OCI-LY7 (cell line): ENCODE measurements around the gene TMPRSS4. TPM values are rescaled to one million over a fixed set of nuclear protein-coding genes. Genes with fewer than 3 reads are reported as not detected.

Experiments used
- BruUV-seq: library from RNA; stranded (reverse); fragments of 400-500 nt; replicated peaks from 2 replicates; lab custom pipeline; 2021; lab: Mats Ljungman, UMichigan
- CTCF ChIA-PET: fragments of 300-600 bp; sonication (Branson Sonifier 250); formaldehyde crosslinking; loops from one replicate; lab custom pipeline; 2022; ENCODE audit warnings: antibody characterized with exemption; ENCODE audit not compliant: unreplicated experiment; lab: Charles Lee
- POLR2A ChIA-PET: fragments of 300-600 bp; sonication (Branson Sonifier 250); formaldehyde crosslinking; loops from one replicate; lab custom pipeline; 2022; ENCODE audit warnings: antibody characterized with exemption; lab: Charles Lee
- DNase-seq: peaks from one replicate; pipeline ENCODE4 v3.0.0-alpha.2; 2015; ENCODE audit warnings: low spot score
- H2AFZ ChIP-seq: fragments of 200-600 bp; sonication (generic), shearing (Covaris generic); 2 replicates; pipeline ENCODE4 v1.6.1; 2014; ENCODE audit warnings: mild to moderate bottlenecking, antibody characterized with exemption, low read length, moderate library complexity
- H3K27ac ChIP-seq: fragments of 200-600 bp; sonication (generic); 2 replicates; pipeline ENCODE4 v1.5.1; 2014; ENCODE audit warnings: mixed run types, low read depth, mild to moderate bottlenecking, moderate library complexity, low read length, inconsistent platforms; ENCODE audit not compliant: poor library complexity, severe bottlenecking
- H3K36me3 ChIP-seq: fragments of 200-600 bp; sonication (generic); 2 replicates; pipeline ENCODE4 v1.6.1; 2014; ENCODE audit warnings: mild to moderate bottlenecking, antibody characterized with exemption, low read length, moderate library complexity, mixed read lengths; ENCODE audit not compliant: insufficient read depth
- H3K4me1 ChIP-seq: fragments of 200-600 bp; sonication (generic); 2 replicates; pipeline ENCODE4 v1.5.1; 2014; ENCODE audit warnings: mild to moderate bottlenecking, low read length; ENCODE audit not compliant: insufficient read depth, poor library complexity, severe bottlenecking
- H3K4me2 ChIP-seq: fragments of 200-600 bp; sonication (generic); 2 replicates; pipeline ENCODE4 v1.6.1; 2014; ENCODE audit warnings: mild to moderate bottlenecking, low read length
- H3K4me3 ChIP-seq: fragments of 200-600 bp; sonication (generic); 2 replicates; pipeline ENCODE4 v1.5.1; 2014; ENCODE audit warnings: mild to moderate bottlenecking, low read depth, low read length; ENCODE audit not compliant: poor library complexity, severe bottlenecking
- H3K79me2 ChIP-seq: fragments of 200-600 bp; sonication (generic); 2 replicates; pipeline ENCODE4 v1.6.1; 2016; ENCODE audit warnings: low read depth, mild to moderate bottlenecking, low read length, moderate library complexity, mixed read lengths; ENCODE audit not compliant: insufficient read depth
- H3K9me2 ChIP-seq: fragments of 200-600 bp; sonication (generic); 2 replicates; pipeline ENCODE4 v1.6.1; 2016; ENCODE audit warnings: mild to moderate bottlenecking, low read length, mixed read lengths; ENCODE audit not compliant: insufficient read depth
- H3K9me3 ChIP-seq: fragments of 200-600 bp; sonication (generic); 2 replicates; pipeline ENCODE4 v1.6.1; 2014; ENCODE audit warnings: mild to moderate bottlenecking, mixed run types, low read length, mixed read lengths
- H4K20me1 ChIP-seq: fragments of 200-600 bp; sonication (generic); 2 replicates; pipeline ENCODE4 v1.6.1; 2014; ENCODE audit warnings: mild to moderate bottlenecking, antibody characterized with exemption, low read length, moderate library complexity, mixed read lengths; ENCODE audit not compliant: insufficient read depth
- CTCF ChIP-seq: fragments of 200-600 bp; sonication (generic); conservative IDR thresholded peaks from 2 replicates; pipeline ENCODE4 v1.5.1; 2014; ENCODE audit warnings: mild to moderate bottlenecking, antibody characterized with exemption, low read length, moderate library complexity, mixed read lengths
- EZH2phosphoT487 ChIP-seq: fragments of 200-600 bp; sonication (generic); IDR thresholded peaks from 2 replicates; pipeline ENCODE4 v1.6.1; 2018; ENCODE audit warnings: low read depth, borderline replicate concordance, mild to moderate bottlenecking, mixed run types, antibody characterized with exemption, low read length, moderate library complexity, mixed read lengths
- intact Hi-C: fragments of 100-400 bp; cut with micrococcal nuclease; formaldehyde crosslinking; loops from one replicate; pipeline ENCODE4 v1.10.0; 2022; ENCODE audit not compliant: unreplicated experiment
- total RNA-seq, 2 experiments: library from RNA; depleted of rRNA in 1 of 2; stranded (reverse); fragments of >200 nt in 1 of 2; shearing (Covaris generic) in 1 of 2; gene quantifications; 2 replicates each; pipeline ENCODE4 v1.2.3, GENCODE V29; 2014 to 2022

TMPRSS4 gene
- total RNA-seq, 2 experiments from 2014 or later = 0.03 TPM; not detected in 1

- no peak overlapping the region for H3K27ac ChIP-seq
- H3K79me2 ChIP-seq = no peaks in the 10 kb centered on the region
- intact Hi-C loops = no loop called here
- CTCF ChIA-PET = no interaction called here
- no TSS peak for BruUV-seq
- H3K36me3 ChIP-seq = no peaks in the 10 kb centered on the region
- no peak overlapping the region for H3K4me2 ChIP-seq
- H3K4me1 ChIP-seq = no peaks in the 10 kb centered on the region
- H3K9me2 ChIP-seq = no peaks in the 10 kb centered on the region
- no peak overlapping the region for H2AFZ ChIP-seq
- no peaks in the 10 kb centered on the region for H3K9me3 ChIP-seq
- POLR2A ChIA-PET = no interaction called here
- no peak for DNase-seq
- no peak overlapping the region for H3K4me3 ChIP-seq
- TF ChIP-seq EZH2phosphoT487 (no peak), CTCF (no peak)
- no peaks in the 10 kb centered on the region for H4K20me1 ChIP-seq
Measured at GRCh38 chr11:118124929-118125535, 48.2 kb downstream of the TMPRSS4 start.

- Histone ChIP-seq H3K4me3 (no peak overlapping the region), H3K9me2 (no peaks in the 10 kb centered on the region), H3K4me1 (no peaks in the 10 kb centered on the region), H3K27ac (no peak overlapping the region), H3K79me2 (no peaks in the 10 kb centered on the region), H3K9me3 (no peaks in the 10 kb centered on the region), H3K36me3 (no peaks in the 10 kb centered on the region), H2AFZ (0 out of 2 replicates have a peak overlapping the region, but pooled peaks have one; percentile 17), H3K4me2 (no peak overlapping the region), H4K20me1 (no peaks in the 10 kb centered on the region)
- no TSS peak for BruUV-seq
- CTCF ChIA-PET = interaction anchor here (0.5 to 0.6 kb wide), 2 partner anchors 90 to 1669 kb away, joined by 3 to 7 read pairs; no protein-coding TSS in a partner anchor
- no peak for DNase-seq
- POLR2A ChIA-PET = no interaction called here
- no peak for TF ChIP-seq CTCF
- TF ChIP-seq EZH2phosphoT487 = no peak
- intact Hi-C loops = no loop called here
Measured at GRCh38 chr11:118126082-118126838, 49.4 kb downstream of the TMPRSS4 start.

- ChIA-PET POLR2A (no interaction called here), CTCF (no interaction called here)
- Histone ChIP-seq H3K27ac (no peak overlapping the region), H3K4me1 (no peaks in the 10 kb centered on the region), H2AFZ (no peak overlapping the region), H3K9me2 (no peaks in the 10 kb centered on the region), H4K20me1 (no peaks in the 10 kb centered on the region), H3K36me3 (no peaks in the 10 kb centered on the region), H3K9me3 (no peaks in the 10 kb centered on the region), H3K4me3 (no peak overlapping the region), H3K4me2 (no peak overlapping the region), H3K79me2 (no peaks in the 10 kb centered on the region)
- intact Hi-C loops = no loop called here
- no TSS peak for BruUV-seq
- TF ChIP-seq EZH2phosphoT487 (no peak), CTCF (no peak)
- no peak for DNase-seq
Measured at GRCh38 chr11:118128310-118128709, 51.4 kb downstream of the TMPRSS4 start.
